Body of pancreas (tissue), 4 donors: ENCODE measurements around the gene RBM20. TPM values are rescaled to one million over a fixed set of nuclear protein-coding genes. Genes with fewer than 3 reads are reported as not detected.

Source experiments
- ATAC-seq: fragments of 150-250 bp; one replicate; pipeline ENCODE4 v1.9.1; 2016
- DNase-seq, 4 donors: peaks; one replicate each; pipeline ENCODE4 v3.0.0-alpha.2; 2019
- H3K27ac ChIP-seq, 4 donors: fragments of 200-600 bp; sonication (generic); 1 replicate in 3 of 4; 2 replicates in 1 of 4; pipeline versions ENCODE4 v1.5.1 to v1.6.1; 2016 to 2019; ENCODE audit warnings: mild to moderate bottlenecking in 1 of 4, mixed read lengths in 1 of 4, moderate library complexity in 1 of 4
- H3K27me3 ChIP-seq, 2 donors: fragments of 200-600 bp; sonication (generic); one replicate each; pipeline ENCODE4 v1.6.0; 2016; ENCODE audit warnings: mild to moderate bottlenecking in 1 of 2
- H3K36me3 ChIP-seq, 2 donors: fragments of 200-600 bp; sonication (generic); replicated peaks in 1 of 2; 2 replicates each; pipeline ENCODE4 v1.5.1; 2016; ENCODE audit warnings: low read depth in 2 of 2; ENCODE audit not compliant: insufficient read depth in 1 of 2
- H3K4me1 ChIP-seq: fragments of 200-600 bp; sonication (generic); one replicate; pipeline ENCODE4 v1.6.0; 2016
- H3K4me3 ChIP-seq, 2 donors: fragments of 200-600 bp; sonication (generic); 1 replicate in 1 of 2; 2 replicates in 1 of 2; pipeline ENCODE4 v1.5.1; 2016 to 2019
- H3K9me3 ChIP-seq, 3 donors: fragments of 200-600 bp; sonication (generic); 1 replicate in 2 of 3; 2 replicates in 1 of 3; pipeline ENCODE4 v1.5.1; 2016
- POLR2A ChIP-seq, 3 donors: fragments of 450-650 bp; IDR thresholded peaks; one replicate each; pipeline ENCODE4 v1.6.1; 2016; ENCODE audit warnings: antibody characterized with exemption in 3 of 3, mild to moderate bottlenecking in 2 of 3
- WGBS, 2 donors: methylation state at CpG; one replicate each; pipeline ENCODE4 v1.1.5; 2017; 5-methylcytosine and 5-hydroxymethylcytosine counted together
- intact Hi-C: fragments of 100-400 bp; cut with DNase I; formaldehyde crosslinking; loops from one replicate; pipeline ENCODE4 v1.15.1; 2023
- total RNA-seq, 2 donors: library from RNA; depleted of rRNA; stranded (reverse); fragments of >200 nt; gene quantifications; one replicate each; pipeline ENCODE4 v1.1.0, GENCODE V29; 2016
- TF ChIP-seq, protein P1 (sequence below), 7 experiments: fragments of 450-650 bp in 4 of 7; fragments of 200-600 bp in 3 of 7; sonication (generic) in 3 of 7; IDR thresholded peaks; one replicate each; pipeline ENCODE4 v1.5.1; 2016 to 2019; ENCODE audit warnings: antibody characterized with exemption in 7 of 7

RBM20 gene
- total RNA-seq, 2 donors from 2014 or later: 14.5 to 39.4 TPM

- no peak for DNase-seq
- 27 to 30% methylated on average over 2 of the region's 2 CpGs for WGBS, 2 donors
- H3K36me3 ChIP-seq: peaks cover 0 to 3% of the 10 kb centered on the region in 2 donors
- peaks cover 48% of the 10 kb centered on the region for H3K4me1 ChIP-seq
- H3K4me3 ChIP-seq: peak overlapping the region in 1 of 2 donors; percentile 85
- peak overlapping the region in 3 of 4 donors; percentile 91 to 99 (median 98) for H3K27ac ChIP-seq
- ATAC-seq: no peak
- H3K27me3 ChIP-seq: no peaks in the 10 kb centered on the region
- TF ChIP-seq POLR2A (IDR thresholded peaks at IDR 0.05): peak in 2 of 3 donors; percentile 60 to 70
- TF ChIP-seq, protein P1, sequence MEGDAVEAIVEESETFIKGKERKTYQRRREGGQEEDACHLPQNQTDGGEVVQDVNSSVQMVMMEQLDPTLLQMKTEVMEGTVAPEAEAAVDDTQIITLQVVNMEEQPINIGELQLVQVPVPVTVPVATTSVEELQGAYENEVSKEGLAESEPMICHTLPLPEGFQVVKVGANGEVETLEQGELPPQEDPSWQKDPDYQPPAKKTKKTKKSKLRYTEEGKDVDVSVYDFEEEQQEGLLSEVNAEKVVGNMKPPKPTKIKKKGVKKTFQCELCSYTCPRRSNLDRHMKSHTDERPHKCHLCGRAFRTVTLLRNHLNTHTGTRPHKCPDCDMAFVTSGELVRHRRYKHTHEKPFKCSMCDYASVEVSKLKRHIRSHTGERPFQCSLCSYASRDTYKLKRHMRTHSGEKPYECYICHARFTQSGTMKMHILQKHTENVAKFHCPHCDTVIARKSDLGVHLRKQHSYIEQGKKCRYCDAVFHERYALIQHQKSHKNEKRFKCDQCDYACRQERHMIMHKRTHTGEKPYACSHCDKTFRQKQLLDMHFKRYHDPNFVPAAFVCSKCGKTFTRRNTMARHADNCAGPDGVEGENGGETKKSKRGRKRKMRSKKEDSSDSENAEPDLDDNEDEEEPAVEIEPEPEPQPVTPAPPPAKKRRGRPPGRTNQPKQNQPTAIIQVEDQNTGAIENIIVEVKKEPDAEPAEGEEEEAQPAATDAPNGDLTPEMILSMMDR (IDR thresholded peaks at IDR 0.05): no peak
- intact Hi-C loops: no loop called here
- no peaks in the 10 kb centered on the region for H3K9me3 ChIP-seq
Observed at GRCh38 chr10:110876000-110876399, 231.9 kb downstream of the RBM20 start.

GRCh38 chr10:110876788-110877187, 232.7 kb downstream of the RBM20 start:
- H3K36me3 ChIP-seq: peaks cover 0 to 3% of the 10 kb centered on the region in 2 donors
- H3K27ac ChIP-seq: peak overlapping the region in 2 of 4 donors; percentile 23 to 99
- WGBS, 2 donors: 41 to 49% methylated on average over 1 of the region's 1 CpG
- intact Hi-C loops: no loop called here
- ATAC-seq: no peak
- peak overlapping the region in 1 of 2 donors; percentile 85 for H3K4me3 ChIP-seq
- TF ChIP-seq, protein P1 (IDR thresholded peaks at IDR 0.05): no peak
- no peak for TF ChIP-seq POLR2A (IDR thresholded peaks at IDR 0.05)
- H3K9me3 ChIP-seq: no peaks in the 10 kb centered on the region
- no peaks in the 10 kb centered on the region for H3K27me3 ChIP-seq
- peaks cover 46% of the 10 kb centered on the region for H3K4me1 ChIP-seq
- DNase-seq: no peak

- intact Hi-C loops: loop anchor here (10.0 kb wide), 1 partner anchor 135 kb away; no protein-coding TSS in a partner anchor
- TF ChIP-seq, protein P1 (IDR thresholded peaks at IDR 0.05): no peak
- peak in 1 of 3 donors; percentile 25 for TF ChIP-seq POLR2A (IDR thresholded peaks at IDR 0.05)
- Histone ChIP-seq H3K27ac (peak overlapping the region in 3 of 4 donors; percentile 47 to 99 (median 49)), H3K27me3 (no peaks in the 10 kb centered on the region), H3K9me3 (no peaks in the 10 kb centered on the region), H3K4me1 (peaks cover 62% of the 10 kb centered on the region), H3K36me3 (peaks cover 0 to 16% of the 10 kb centered on the region in 2 donors), H3K4me3 (no peak overlapping the region)
- ATAC-seq (peak; percentile 13), DNase-seq (no peak)
- WGBS, 2 donors: 33 to 44% methylated on average over 3 of the region's 3 CpGs
Observed at GRCh38 chr10:110880012-110880411, 235.9 kb downstream of the RBM20 start.

GRCh38 chr10:110881247-110881646, 237.1 kb downstream of the RBM20 start:
- 33 to 36% methylated on average over 9 of the region's 9 CpGs for WGBS, 2 donors
- Histone ChIP-seq H3K4me3 (peak overlapping the region in 1 of 2 donors; percentile 11), H3K27me3 (no peaks in the 10 kb centered on the region), H3K9me3 (no peaks in the 10 kb centered on the region), H3K36me3 (peaks cover 0 to 19% of the 10 kb centered on the region in 2 donors), H3K27ac (peak overlapping the region in 3 of 4 donors; percentile 47 to 99 (median 49)), H3K4me1 (peaks cover 63% of the 10 kb centered on the region)
- intact Hi-C loops: loop anchor here (10.0 kb wide), 1 partner anchor 136 kb away; no protein-coding TSS in a partner anchor
- peak; percentile 13 for ATAC-seq
- TF ChIP-seq POLR2A (IDR thresholded peaks at IDR 0.05): peak in 1 of 3 donors; percentile 35
- TF ChIP-seq, protein P1 (IDR thresholded peaks at IDR 0.05): no peak
- DNase-seq: peak in 1 of 4 donors; percentile 40

DNA sequence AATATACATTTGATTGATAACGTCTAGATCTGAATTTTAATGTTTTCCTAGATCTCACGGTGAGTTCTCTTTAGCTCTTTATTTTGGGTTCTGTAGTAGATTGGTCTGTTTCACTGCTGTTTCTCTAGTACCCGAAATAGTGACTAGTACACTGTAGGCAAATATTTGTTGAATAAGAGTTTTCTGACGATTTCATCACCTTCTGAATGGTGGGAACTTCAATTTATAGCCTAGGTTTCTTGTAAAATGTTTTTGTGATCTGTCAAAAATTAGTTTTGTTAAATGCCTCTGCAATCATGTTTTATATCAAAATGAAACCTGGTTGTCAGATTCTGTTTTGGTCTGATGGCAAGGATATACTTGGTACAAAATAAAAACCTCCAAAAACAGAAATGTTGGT, 237.8 kb downstream of the RBM20 start:
- intact Hi-C loops: loop anchor here (10.0 kb wide), 1 partner anchor 137 kb away; no protein-coding TSS in a partner anchor
- DNase-seq (no peak), ATAC-seq (no peak)
- Histone ChIP-seq H3K9me3 (no peaks in the 10 kb centered on the region), H3K36me3 (peaks cover 0 to 21% of the 10 kb centered on the region in 2 donors), H3K27me3 (no peaks in the 10 kb centered on the region), H3K4me3 (no peak overlapping the region), H3K4me1 (peaks cover 66% of the 10 kb centered on the region), H3K27ac (peak overlapping the region in 3 of 4 donors; percentile 47 to 99 (median 49))
- WGBS, 2 donors: 24 to 27% methylated on average over 4 of the region's 4 CpGs
- TF ChIP-seq POLR2A (IDR thresholded peaks at IDR 0.05): no peak
- TF ChIP-seq, protein P1 (IDR thresholded peaks at IDR 0.05): no peak
